K562 (cell line): ENCODE results near the gene TMEM45A. TPM values are rescaled to one million over a fixed set of nuclear protein-coding genes. Genes with fewer than 3 reads are reported as not detected.

Experiments
- ATAC-seq: fragments of 200-7000 bp; cut with Tn5 transposase; 3 replicates; pipeline ENCODE4 v1.9.1; 2020; ENCODE audit warnings: moderate library complexity
- BruUV-seq: library from RNA; stranded (reverse); fragments of 400-500 nt; replicated peaks from 2 replicates; lab custom pipeline; 2021; lab: Mats Ljungman, UMichigan
- CTCF ChIA-PET: fragments of 300-600 bp; formaldehyde crosslinking; extraction: SDS; loops from one replicate; lab custom pipeline; 2021; ENCODE audit warnings: low intra/inter-chr PET ratio; lab: Yijun Ruan, JAX
- POLR2A ChIA-PET: fragments of 300-600, 350-650 bp; sonication (Branson Sonifier 250); formaldehyde crosslinking; extraction: SDS; loops from one replicate; lab custom pipeline; 2021; ENCODE audit warnings: antibody characterized with exemption, inconsistent platforms; lab: Yijun Ruan, JAX
- DNase-seq, 4 experiments: peaks; one replicate each; pipeline versions ENCODE4 v3.0.0 to v3.0.0-alpha.2; 2011 to 2018; ENCODE audit warnings: low spot score in 3 of 4, mixed read lengths in 3 of 4; ENCODE audit errors: extremely low read depth in 1 of 4
- FAIRE-seq: peaks from 2 replicates; lab custom pipeline; 2011; peaks lifted over from hg19 to GRCh38; lab: Jason Lieb, UNC
- H2AFZ ChIP-seq: 2 replicates; pipeline ENCODE4 v1.6.0; 2011; ENCODE audit warnings: low read depth, low read length, control low read depth, inconsistent platforms
- H3K27ac ChIP-seq: fragments of 200-600 bp; 3 replicates; pipeline ENCODE4 v1.8.0; 2011; ENCODE audit warnings: low read depth, mild to moderate bottlenecking, control low read depth, inconsistent platforms, low read length, moderate library complexity, mixed read lengths; ENCODE audit errors: extremely low read depth
- H3K27me3 ChIP-seq, 2 experiments: fragments of 300-600 bp in 1 of 2; 2 replicates in 1 of 2; 3 replicates in 1 of 2; pipeline versions ENCODE4 v1.6.0 to v1.8.0; 2011; ENCODE audit warnings: inconsistent platforms in 2 of 2, low read length in 2 of 2, mild to moderate bottlenecking in 1 of 2, mixed read lengths in 1 of 2, moderate library complexity in 1 of 2; ENCODE audit not compliant: control insufficient read depth in 2 of 2, insufficient read depth in 2 of 2
- H3K36me3 ChIP-seq: fragments of 300-600 bp; 3 replicates; pipeline ENCODE4 v1.8.0; 2011; ENCODE audit warnings: mild to moderate bottlenecking, low read length, inconsistent platforms; ENCODE audit not compliant: control insufficient read depth, insufficient read depth
- H3K4me1 ChIP-seq, 2 experiments: fragments of 200-600 bp in 1 of 2; replicated peaks in 1 of 2; 2 replicates in 1 of 2; 3 replicates in 1 of 2; pipeline versions ENCODE4 v1.5.1 to v1.8.0; 2011; ENCODE audit warnings: inconsistent platforms in 2 of 2, low read length in 2 of 2, mild to moderate bottlenecking in 1 of 2, mixed read lengths in 1 of 2, moderate library complexity in 1 of 2; ENCODE audit not compliant: control insufficient read depth in 2 of 2, insufficient read depth in 2 of 2
- H3K4me2 ChIP-seq: 2 replicates; pipeline ENCODE4 v1.6.1; 2011; ENCODE audit warnings: low read length, control low read depth, inconsistent platforms, mixed read lengths; ENCODE audit not compliant: insufficient read depth
- H3K4me3 ChIP-seq: fragments of 200-600 bp; sonication (generic), shearing (Covaris generic); 2 replicates; pipeline ENCODE4 v1.5.1; 2016; ENCODE audit warnings: control low read depth, inconsistent platforms
- H3K79me2 ChIP-seq: fragments of 200-600 bp; 3 replicates; pipeline ENCODE4 v1.8.0; 2011; ENCODE audit warnings: low read length, inconsistent platforms; ENCODE audit not compliant: control insufficient read depth, insufficient read depth
- H3K9ac ChIP-seq, 2 experiments: 2 replicates each; pipeline versions ENCODE4 v1.6.0 to v1.6.1; 2011; ENCODE audit warnings: low read depth in 2 of 2, low read length in 2 of 2, control low read depth in 1 of 2, inconsistent platforms in 1 of 2, mild to moderate bottlenecking in 1 of 2, mixed read lengths in 1 of 2; ENCODE audit not compliant: insufficient read depth in 1 of 2
- H3K9me1 ChIP-seq: one replicate; pipeline ENCODE4 v1.6.0; 2011; ENCODE audit warnings: inconsistent platforms, mild to moderate bottlenecking, low read length, moderate library complexity; ENCODE audit not compliant: control insufficient read depth, insufficient read depth
- H3K9me3 ChIP-seq: replicated peaks from 2 replicates; pipeline ENCODE4 v1.5.1; 2011; ENCODE audit warnings: low read depth, low read length, inconsistent platforms; ENCODE audit not compliant: control insufficient read depth, insufficient read depth
- H4K20me1 ChIP-seq: replicated peaks from 2 replicates; pipeline ENCODE4 v1.6.1; 2011; ENCODE audit warnings: low read length, inconsistent platforms, mixed read lengths; ENCODE audit not compliant: control insufficient read depth, insufficient read depth
- CHAMP1 ChIP-seq: fragments of 450-650 bp; IDR thresholded peaks from 2 replicates; pipeline ENCODE4 v1.6.1; 2016; ENCODE audit warnings: mild to moderate bottlenecking
- E2F3 ChIP-seq: fragments of 250-450 bp; sonication (Bioruptor Pico); IDR thresholded peaks from 2 replicates; pipeline ENCODE4 v1.4.0; 2020; ENCODE audit warnings: mild to moderate bottlenecking
- IFI16 ChIP-seq: fragments of 250-450 bp; sonication (Bioruptor Pico); IDR thresholded peaks from 2 replicates; pipeline ENCODE4 v2.1.2; 2022; ENCODE audit warnings: mild to moderate bottlenecking, inconsistent platforms
- MAZ ChIP-seq, 2 experiments: fragments of 450-650 bp in 1 of 2; sonication (generic) in 1 of 2; formaldehyde crosslinking; IDR thresholded peaks in 1 of 2; conservative IDR thresholded peaks in 1 of 2; 2 replicates each; pipeline versions ENCODE4 v1.4.0 to v1.5.0; 2020; ENCODE audit warnings: mild to moderate bottlenecking in 1 of 2, missing genetic modification reagents in 1 of 2
- MTF1 ChIP-seq: fragments of 250-450 bp; sonication (Bioruptor Pico); IDR thresholded peaks from 2 replicates; pipeline ENCODE4 v1.9.0; 2021; ENCODE audit warnings: moderate library complexity, mild to moderate bottlenecking, inconsistent platforms, borderline replicate concordance
- NR2C2 ChIP-seq, 2 experiments: fragments of 200-800 bp in 1 of 2; sonication (Bioruptor generic) in 1 of 2; sonication (generic) in 1 of 2; formaldehyde crosslinking in 1 of 2; IDR thresholded peaks; 2 replicates each; pipeline versions ENCODE4 v1.6.1 to v1.8.0; 2016 to 2022; ENCODE audit warnings: mild to moderate bottlenecking in 1 of 2, missing compliant biosample characterization in 1 of 2, missing genetic modification characterization in 1 of 2, missing genetic modification reagents in 1 of 2
- RERE ChIP-seq: sonication (generic); formaldehyde crosslinking; IDR thresholded peaks from 2 replicates; pipeline ENCODE4 v1.8.0; 2023; ENCODE audit warnings: missing genetic modification reagents, mild to moderate bottlenecking, borderline replicate concordance
- SRSF7 ChIP-seq: fragments of 200-400 bp; formaldehyde crosslinking; optimal IDR thresholded peaks from 2 replicates; pipeline ENCODE3; 2017; ENCODE audit warnings: mild to moderate bottlenecking, low read depth, low read length
- TAL1 ChIP-seq: fragments of 450-650 bp; IDR thresholded peaks from 2 replicates; pipeline ENCODE4 v1.6.1; 2016; ENCODE audit warnings: mild to moderate bottlenecking
- ZMIZ1 ChIP-seq, 2 experiments: fragments of 150-350 bp in 1 of 2; IDR thresholded peaks; 2 replicates each; pipeline ENCODE4 v1.6.1; 2012 to 2016; ENCODE audit warnings: low read depth in 2 of 2, low read length in 2 of 2, mild to moderate bottlenecking in 1 of 2, moderate library complexity in 1 of 2
- WGBS: fragments of 100-300 bp; shearing (Covaris generic); methylation state at CpG from one replicate; pipeline ENCODE4 v1.1.6; 2016; ENCODE audit warnings: low coverage, mixed read lengths; ENCODE audit not compliant: insufficient coverage; ENCODE audit errors: missing lambda C conversion rate; 5-methylcytosine and 5-hydroxymethylcytosine counted together
- in situ Hi-C: fragments of 300-500 bp; cut with MboI; formaldehyde crosslinking; loops from 4 replicates; pipeline ENCODE4 v1.15.0; 2018; ENCODE audit warnings: inconsistent platforms, mixed read lengths
- intact Hi-C: fragments of 100-400 bp; cut with micrococcal nuclease; formaldehyde crosslinking; loops from 2 replicates; pipeline ENCODE4 v1.14.2; 2022
- polyA plus RNA-seq, 8 experiments: library from polyadenylated mRNA; depleted of rRNA in 4 of 8; stranded (reverse) in 5 of 8; unstranded in 3 of 8; fragments of >200 nt; fragmentation: Nextera tagmentation in 2 of 8; fragmentation: Illumina TruSeq in 1 of 8; extraction: Ambion mirVana in 2 of 8; extraction: Trizol in 1 of 8; gene quantifications; 2 replicates each; pipeline versions ENCODE4 v1.2.1 to v1.2.3, GENCODE V29; 2011 to 2014; ENCODE audit warnings: inconsistent platforms in 1 of 8, missing spikeins in 1 of 8
- total RNA-seq, 7 experiments: library from RNA; depleted of rRNA in 6 of 7; stranded (reverse); fragments of >200 nt in 6 of 7; fragmentation: Illumina TruSeq in 2 of 7; extraction: Trizol in 2 of 7; gene quantifications; 2 replicates each; pipeline versions ENCODE4 v1.2.1 to v1.2.3, GENCODE V29; 2011 to 2021; ENCODE audit warnings: low replicate concordance in 1 of 7

The TMEM45A gene
- total and polyA plus RNA-seq, 9 of the 15 experiments (the other 6 are each of a cell fraction or from before 2014, with no cell fraction given) = 0.41 to 4.1 (median 0.95) TPM

GRCh38 chr3:100470951-100471350, 21.5 kb upstream of the TMEM45A start:
- Histone ChIP-seq H4K20me1 (no peaks in the 10 kb centered on the region), H3K27me3 (no peaks in the 10 kb centered on the region), H3K27ac (no peak overlapping the region), H3K4me3 (no peak overlapping the region), H3K36me3 (no peaks in the 10 kb centered on the region), H3K4me2 (no peak overlapping the region), H3K79me2 (no peaks in the 10 kb centered on the region), H2AFZ (no peak overlapping the region), H3K9me3 (no peaks in the 10 kb centered on the region), H3K4me1 (no peaks in the 10 kb centered on the region), H3K9ac (no peak overlapping the region), H3K9me1 (no peaks in the 10 kb centered on the region)
- FAIRE-seq (no peak), ATAC-seq (no peak), DNase-seq (no peak)
- 31% methylated on average over 1 of the region's 1 CpG for WGBS
- ChIA-PET POLR2A (no interaction called here), CTCF (no interaction called here)
- intact Hi-C loops = no loop called here
- in situ Hi-C loops = no loop called here
- BruUV-seq = no TSS peak
- no peak for TF ChIP-seq NR2C2 (CRISPR knock-in tag; IDR thresholded peaks at IDR 0.05)
- no peak for TF ChIP-seq NR2C2 (tag; IDR thresholded peaks at IDR 0.05)
- no peak for TF ChIP-seq IFI16 (CRISPR knock-in tag)
- no peak for TF ChIP-seq E2F3 (CRISPR knock-in tag)
- TF ChIP-seq RERE (CRISPR knock-in tag) = no peak
- TF ChIP-seq SRSF7 = no peak
- TF ChIP-seq MTF1 (CRISPR knock-in tag) = no peak
- TF ChIP-seq ZMIZ1 (IDR thresholded peaks at IDR 0.05; ENCODE audit: low read depth in 2 of 2, low read length in 2 of 2) = no peak
- TF ChIP-seq TAL1 = no peak
- no peak for TF ChIP-seq MAZ (CRISPR knock-in tag; conservative IDR thresholded peaks at IDR 0.05 in 1 of 2, IDR thresholded peaks at IDR 0.05 in 1 of 2)
- no peak for TF ChIP-seq CHAMP1
